GM23338 (cell line): ENCODE measurements around the gene SLC30A3. TPM values are rescaled to one million over a fixed set of nuclear protein-coding genes. Genes with fewer than 3 reads are reported as not detected.
"Not testable (repeated sequence)": the region's sequence is repeated elsewhere in the genome, so short reads cannot be mapped to it uniquely, and the experiment has no call there.

Experiments
- ATAC-seq: fragments of 200-7000 bp; cut with Tn5 transposase; 3 replicates; pipeline ENCODE4 v1.9.1; 2020
- DNase-seq: peaks from one replicate; pipeline ENCODE4 v3.0.0-alpha.2; 2015; ENCODE audit warnings: low spot score
- H2AFZ ChIP-seq: fragments of 200-600 bp; sonication (generic); 2 replicates; pipeline ENCODE4 v1.8.0; 2016; ENCODE audit warnings: antibody characterized with exemption, mild to moderate bottlenecking, moderate library complexity
- H3F3A ChIP-seq: fragments of 200-600 bp; sonication (generic); replicated peaks from 2 replicates; pipeline ENCODE4 v1.8.0; 2017; ENCODE audit warnings: antibody characterized with exemption, mixed run types, low read depth
- H3K27ac ChIP-seq: fragments of 200-600 bp; sonication (generic); 2 replicates; pipeline ENCODE4 v1.6.1; 2016; ENCODE audit warnings: low read depth
- H3K27me3 ChIP-seq: fragments of 200-600 bp; sonication (generic); 2 replicates; pipeline ENCODE4 v1.8.0; 2016; ENCODE audit warnings: mild to moderate bottlenecking, mixed run types, moderate library complexity; ENCODE audit not compliant: insufficient read depth
- H3K36me3 ChIP-seq: fragments of 200-600 bp; sonication (generic); 2 replicates; pipeline ENCODE4 v1.8.0; 2016; ENCODE audit warnings: mild to moderate bottlenecking; ENCODE audit not compliant: insufficient read depth
- H3K4me1 ChIP-seq: fragments of 200-600 bp; sonication (generic); 2 replicates; pipeline ENCODE4 v1.8.0; 2016; ENCODE audit warnings: mild to moderate bottlenecking, moderate library complexity; ENCODE audit not compliant: insufficient read depth
- H3K4me2 ChIP-seq: fragments of 200-600 bp; sonication (generic); 2 replicates; pipeline ENCODE4 v1.7.1; 2017; ENCODE audit warnings: mixed run types
- H3K4me3 ChIP-seq: fragments of 200-600 bp; sonication (generic); 2 replicates; pipeline ENCODE4 v1.6.1; 2016; ENCODE audit warnings: mixed run types
- H3K79me2 ChIP-seq: fragments of 200-600 bp; sonication (generic); replicated peaks from 2 replicates; pipeline ENCODE4 v1.8.0; 2017; ENCODE audit warnings: mild to moderate bottlenecking; ENCODE audit not compliant: insufficient read depth
- H3K9me2 ChIP-seq: fragments of 200-600 bp; sonication (generic); 2 replicates; pipeline ENCODE4 v1.8.0; 2017; ENCODE audit not compliant: insufficient read depth
- H4K20me1 ChIP-seq: fragments of 200-600 bp; sonication (generic); replicated peaks from 2 replicates; pipeline ENCODE4 v1.8.0; 2017; ENCODE audit warnings: mild to moderate bottlenecking; ENCODE audit not compliant: insufficient read depth
- H3K27ac Mint-ChIP-seq: 2 replicates; pipeline ENCODE4 v1.8.0; 2020; ENCODE audit warnings: inconsistent platforms, mild to moderate bottlenecking, moderate library complexity, mixed read lengths
- H3K27me3 Mint-ChIP-seq: 3 replicates; pipeline ENCODE4 v1.8.0; 2022; ENCODE audit warnings: low read depth, mild to moderate bottlenecking, moderate library complexity, mixed read lengths, inconsistent platforms; ENCODE audit not compliant: insufficient read depth, poor library complexity
- H3K36me3 Mint-ChIP-seq: 3 replicates; pipeline ENCODE4 v1.8.0; 2021; ENCODE audit warnings: low read depth, mild to moderate bottlenecking, inconsistent platforms, moderate library complexity, mixed read lengths
- H3K4me1 Mint-ChIP-seq: 3 replicates; pipeline ENCODE4 v1.8.0; 2020; ENCODE audit warnings: mild to moderate bottlenecking, inconsistent platforms, mixed read lengths
- H3K4me3 Mint-ChIP-seq: 3 replicates; pipeline ENCODE4 v1.8.0; 2021; ENCODE audit warnings: moderate library complexity, mild to moderate bottlenecking, inconsistent platforms, mixed read lengths
- H3K9me3 Mint-ChIP-seq: 3 replicates; pipeline ENCODE4 v1.8.0; 2020; ENCODE audit warnings: moderate library complexity, mild to moderate bottlenecking, inconsistent platforms, mixed read lengths
- CREB1 ChIP-seq: fragments of 250-450 bp; sonication (Bioruptor Pico); IDR thresholded peaks from 2 replicates; pipeline ENCODE4 v1.5.0; 2020; ENCODE audit warnings: low read depth, mild to moderate bottlenecking, moderate library complexity
- CTCF ChIP-seq, 2 experiments: fragments of 200-600 bp in 1 of 2; sonication (generic) in 1 of 2; conservative IDR thresholded peaks; 2 replicates each; pipeline versions ENCODE4 v1.5.1 to v1.6.1; 2016 to 2017; ENCODE audit warnings: antibody characterized with exemption in 2 of 2, low read depth in 2 of 2, mild to moderate bottlenecking in 2 of 2, moderate library complexity in 1 of 2
- EZH2 ChIP-seq: fragments of 200-600 bp; sonication (generic); IDR thresholded peaks from one replicate; pipeline ENCODE4 v1.8.0; 2017; ENCODE audit warnings: antibody characterized with exemption, mild to moderate bottlenecking, low read depth; ENCODE audit not compliant: unreplicated experiment
- EZH2phosphoT487 ChIP-seq: fragments of 200-600 bp; sonication (generic); IDR thresholded peaks from one replicate; pipeline ENCODE4 v1.8.1; 2018; ENCODE audit warnings: antibody characterized with exemption; ENCODE audit not compliant: unreplicated experiment
- REST ChIP-seq: IDR thresholded peaks from one replicate; pipeline ENCODE4 v1.6.1; 2018; ENCODE audit warnings: antibody characterized with exemption; ENCODE audit not compliant: unreplicated experiment
- STAT1 ChIP-seq: IDR thresholded peaks from one replicate; pipeline ENCODE4 v1.6.1; 2016; ENCODE audit warnings: antibody characterized with exemption; ENCODE audit not compliant: unreplicated experiment
- ZNF114 ChIP-seq: fragments of 250-450 bp; sonication (Bioruptor Pico); IDR thresholded peaks from 2 replicates; pipeline ENCODE4 v1.5.0; 2020; ENCODE audit warnings: mild to moderate bottlenecking, moderate library complexity
- ZNF462 ChIP-seq: fragments of 250-450 bp; sonication (Bioruptor Pico); IDR thresholded peaks from 2 replicates; pipeline ENCODE4 v1.5.0; 2020; ENCODE audit warnings: mild to moderate bottlenecking, moderate library complexity
- polyA plus RNA-seq: library from polyadenylated mRNA; unstranded; fragments of >200 nt; fragmentation: Nextera tagmentation; extraction: Ambion mirVana; gene quantifications from 2 replicates; pipeline ENCODE4 v1.2.1, GENCODE V29; 2016
- total RNA-seq: library from RNA; depleted of rRNA; stranded (reverse); fragments of >200 nt; shearing (Covaris generic); gene quantifications from 2 replicates; pipeline ENCODE4 v1.2.3, GENCODE V29; 2014

The SLC30A3 gene
- total and polyA plus RNA-seq, 2 experiments from 2014 or later = 4.1 to 8.3 TPM

GRCh38 chr2:27270131-27270530 lies 7.3 kb upstream of the SLC30A3 start:
- H3K27me3 Mint-ChIP-seq = no peaks in the 10 kb centered on the region
- no peaks in the 10 kb centered on the region for H3K9me2 ChIP-seq
- H3K27ac ChIP-seq = no peak overlapping the region
- peaks cover 27% of the 10 kb centered on the region for H3K27me3 ChIP-seq
- H3K4me1 ChIP-seq = no peaks in the 10 kb centered on the region
- H3K79me2 ChIP-seq = no peaks in the 10 kb centered on the region
- no peak overlapping the region for H3K27ac Mint-ChIP-seq
- ATAC-seq (no peak), DNase-seq (no peak)
- TF ChIP-seq ZNF462 = no peak
- TF ChIP-seq ZNF114 (CRISPR knock-in tag) = no peak
- TF ChIP-seq REST = no peak
- no peak for TF ChIP-seq STAT1
- TF ChIP-seq CTCF (conservative IDR thresholded peaks at IDR 0.05; ENCODE audit: low read depth in 2 of 2) = no peak
- TF ChIP-seq CREB1 (CRISPR knock-in tag) = no peak
- TF ChIP-seq EZH2phosphoT487 = no peak
- no peak for TF ChIP-seq EZH2
- H2AFZ ChIP-seq = no peak overlapping the region
- H3K36me3 ChIP-seq = no peaks in the 10 kb centered on the region
- H3K4me3 Mint-ChIP-seq = no peak overlapping the region
- H3K4me2 ChIP-seq = no peak overlapping the region
- peaks cover 5% of the 10 kb centered on the region for H3K4me1 Mint-ChIP-seq
- no peaks in the 10 kb centered on the region for H4K20me1 ChIP-seq
- 0 out of 3 replicates have a peak, but pooled peaks cover 3% of the 10 kb centered on the region for H3K9me3 Mint-ChIP-seq
- H3K4me3 ChIP-seq = no peak overlapping the region
- no peaks in the 10 kb centered on the region for H3F3A ChIP-seq
- no peaks in the 10 kb centered on the region; the same call in 2 of the 3 replicates for H3K36me3 Mint-ChIP-seq

- DNase-seq, H3K27ac Mint-ChIP-seq, H3K4me1 Mint-ChIP-seq, H3K4me1 ChIP-seq, H3K27ac ChIP-seq, H3K36me3 ChIP-seq, H3K36me3 Mint-ChIP-seq, ATAC-seq, H3K79me2 ChIP-seq, H3F3A ChIP-seq, H3K4me3 ChIP-seq, H3K4me3 Mint-ChIP-seq, H3K9me3 Mint-ChIP-seq, H2AFZ ChIP-seq, H4K20me1 ChIP-seq, H3K9me2 ChIP-seq, H3K4me2 ChIP-seq: not testable (repeated sequence)
- peaks cover 46% of the 10 kb centered on the region for H3K27me3 ChIP-seq
- H3K27me3 Mint-ChIP-seq = peaks cover 17% of the 10 kb centered on the region
Measured at GRCh38 chr2:27268296-27268695, 5.4 kb upstream of the SLC30A3 start.
